Measurements from ENCODE around the gene CPEB2.
"Not testable (repeated sequence)": the region's sequence is repeated elsewhere in the genome, so short reads cannot be mapped to it uniquely, and the experiment has no call there.

GRCh38 chr4:15086259-15086658 lies 84.0 kb downstream of the CPEB2 start:
- TF ChIP-seq CTCF (IDR thresholded peaks at IDR 0.05); POLR2AphosphoS5 (IDR thresholded peaks at IDR 0.05); POLR2A (IDR thresholded peaks at IDR 0.05); EP300 (IDR thresholded peaks at IDR 0.05; ENCODE audit: low read depth): not testable (repeated sequence)

Measured in transverse colon (tissue), 4 donors.